Mucosa of descending colon (tissue), 3 donors: ENCODE results near the gene GJC1. TPM values are rescaled to one million over a fixed set of nuclear protein-coding genes. Genes with fewer than 3 reads are reported as not detected.

Source experiments
- ATAC-seq: fragments of 200-7000 bp; cut with Tn5 transposase; one replicate; pipeline ENCODE4 v1.9.1; 2020; ENCODE audit warnings: mild to moderate bottlenecking, moderate library complexity
- DNase-seq, 3 donors: peaks; one replicate each; pipeline ENCODE4 v3.0.0-alpha.2; 2020
- H3K36me3 ChIP-seq: fragments of 200-600 bp; one replicate; pipeline ENCODE4 v1.8.0; 2021; ENCODE audit warnings: low read depth, mild to moderate bottlenecking
- H3K4me1 ChIP-seq: fragments of 200-600 bp; one replicate; pipeline ENCODE4 v1.8.0; 2021; ENCODE audit warnings: low read depth, mild to moderate bottlenecking
- H3K4me3 ChIP-seq: fragments of 200-600 bp; one replicate; pipeline ENCODE4 v1.8.0; 2021; ENCODE audit warnings: mild to moderate bottlenecking
- H3K9me3 ChIP-seq: fragments of 200-600 bp; one replicate; pipeline ENCODE4 v1.8.0; 2021; ENCODE audit warnings: mild to moderate bottlenecking
- CTCF ChIP-seq: fragments of 200-600 bp; IDR thresholded peaks from one replicate; pipeline ENCODE4 v1.8.0; 2022; ENCODE audit warnings: antibody characterized with exemption, mild to moderate bottlenecking
- intact Hi-C, 2 donors: fragments of 100-400 bp; cut with DNase I in 1 of 2; cut with micrococcal nuclease in 1 of 2; formaldehyde crosslinking; loops; one replicate each; pipeline versions ENCODE4 v1.11.0 to v1.11.1; 2022; cut with DNase I, micrococcal nuclease
- total RNA-seq, 3 donors: library from RNA; stranded (reverse); fragmentation: NEBNext Ultra II Directional in 2 of 3; extraction: Animal tissue kit (Norgen Biotek cat#: 25700) in 2 of 3; gene quantifications; one replicate each; pipeline versions ENCODE4 v1.2.1 to v1.2.4, GENCODE V29; 2021 to 2023
- donor health status: DM: no; HTN: no; CAD: no; lungs with moderate emphysema.
- donor health status: DM: no; HTN: no; CAD: no.
- donor health status: DM: no; HTN: yes; CAD: no.

The GJC1 gene
- total RNA-seq, 3 donors from 2014 or later = 2.2 to 140 (median 5.7) TPM

- Histone ChIP-seq H3K9me3 (no peaks in the 10 kb centered on the region), H3K36me3 (no peaks in the 10 kb centered on the region), H3K4me3 (no peak overlapping the region), H3K4me1 (peaks cover 14% of the 10 kb centered on the region)
- no peak for TF ChIP-seq CTCF
- ATAC-seq = no peak
- intact Hi-C loops = loop anchor here (10.0 kb wide), 2 partner anchors 252 to 262 kb away; no protein-coding TSS in a partner anchor
- DNase-seq = no peak
Measured at GRCh38 chr17:44772308-44773045, 57.6 kb downstream of the GJC1 start.

DNA sequence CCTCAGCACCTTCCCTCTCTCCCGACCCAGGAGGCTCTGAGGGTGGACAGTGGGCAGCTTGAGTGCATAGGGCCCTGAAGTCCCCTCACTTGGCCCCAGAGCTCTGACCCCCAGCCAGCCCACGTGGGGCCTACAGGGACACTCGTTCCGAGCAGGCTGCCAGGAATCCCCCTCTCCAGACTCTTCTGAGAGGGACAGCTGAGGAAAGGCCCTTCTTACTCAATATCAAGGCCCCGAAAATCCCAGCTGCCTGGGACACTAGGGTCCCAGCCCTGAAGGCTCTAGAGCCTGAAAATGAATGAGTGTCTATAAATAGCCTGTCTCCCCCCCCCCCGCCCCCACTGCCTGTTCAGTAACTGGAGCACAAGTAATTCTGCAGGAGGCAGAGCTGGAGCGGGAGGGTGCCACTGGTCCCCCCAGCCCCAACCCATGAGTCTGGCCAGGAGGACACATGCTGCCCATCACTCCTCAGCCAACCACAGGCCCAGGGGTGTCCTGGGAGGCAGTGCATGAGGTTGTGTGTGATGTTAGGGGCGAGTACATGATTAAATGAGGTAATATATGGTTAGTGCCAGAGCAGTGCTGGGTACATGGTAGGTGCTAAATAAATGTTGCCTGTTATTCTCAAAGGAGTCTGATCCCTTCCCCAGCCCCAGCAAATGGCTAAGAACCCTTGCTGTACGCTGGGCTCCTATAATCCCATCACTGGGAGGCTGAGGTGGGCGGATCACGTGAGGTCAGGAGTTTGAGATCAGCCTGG, 59.7 kb downstream of the GJC1 start:
- TF ChIP-seq CTCF = no peak
- no peak for ATAC-seq
- no peak for DNase-seq
- no peak overlapping the region for H3K4me3 ChIP-seq
- H3K4me1 ChIP-seq = peaks cover 7% of the 10 kb centered on the region
- no peaks in the 10 kb centered on the region for H3K9me3 ChIP-seq
- intact Hi-C loops = loop anchor here (10.0 kb wide), 2 partner anchors 254 to 264 kb away; no protein-coding TSS in a partner anchor
- no peaks in the 10 kb centered on the region for H3K36me3 ChIP-seq

- intact Hi-C loops = loop anchor here (10.0 kb wide), 2 partner anchors 255 to 265 kb away; no protein-coding TSS in a partner anchor
- no peak for ATAC-seq
- Histone ChIP-seq H3K4me1 (peaks cover 1% of the 10 kb centered on the region), H3K4me3 (no peak overlapping the region), H3K9me3 (no peaks in the 10 kb centered on the region), H3K36me3 (no peaks in the 10 kb centered on the region)
- no peak for DNase-seq
- TF ChIP-seq CTCF = no peak
Measured at GRCh38 chr17:44769647-44770084, 60.4 kb downstream of the GJC1 start.

GRCh38 chr17:44769230-44769629, 60.9 kb downstream of the GJC1 start:
- ATAC-seq = no peak
- TF ChIP-seq CTCF = no peak

GRCh38 chr17:44768505-44769142, 61.5 kb downstream of the GJC1 start:
- Histone ChIP-seq H3K36me3 (no peaks in the 10 kb centered on the region), H3K9me3 (no peaks in the 10 kb centered on the region), H3K4me1 (no peaks in the 10 kb centered on the region), H3K4me3 (no peak overlapping the region)
- no peak for TF ChIP-seq CTCF
- ATAC-seq = no peak
- intact Hi-C loops = no loop called here
- DNase-seq = no peak

More at GRCh38 chr17:44769230-44769629, 60.9 kb downstream of the GJC1 start:
- Histone ChIP-seq H3K36me3 (no peaks in the 10 kb centered on the region), H3K9me3 (no peaks in the 10 kb centered on the region), H3K4me1 (no peaks in the 10 kb centered on the region), H3K4me3 (no peak overlapping the region)
- no peak for DNase-seq
- intact Hi-C loops = no loop called here
